HT-29 (cell line): Measurements from ENCODE around the gene CRACDL. TPM values are rescaled to one million over a fixed set of nuclear protein-coding genes. Genes with fewer than 3 reads are reported as not detected.

Experiments used
- DNase-seq: peaks from one replicate; pipeline ENCODE4 v3.0.0-alpha.2; 2015; ENCODE audit warnings: low spot score
- total RNA-seq: library from RNA; depleted of rRNA; stranded (reverse); fragments of >200 nt; shearing (Covaris generic); gene quantifications from 2 replicates; pipeline ENCODE4 v1.2.3, GENCODE V29; 2014

Gene CRACDL
- total RNA-seq, 1 experiment from 2014 or later, result 7.6 TPM

GRCh38 chr2:98859323-98859722 lies 76.7 kb downstream of the CRACDL start:
- DNase-seq, result no peak

GRCh38 chr2:98857001-98857400 lies 79.0 kb downstream of the CRACDL start:
- no peak for DNase-seq

DNA sequence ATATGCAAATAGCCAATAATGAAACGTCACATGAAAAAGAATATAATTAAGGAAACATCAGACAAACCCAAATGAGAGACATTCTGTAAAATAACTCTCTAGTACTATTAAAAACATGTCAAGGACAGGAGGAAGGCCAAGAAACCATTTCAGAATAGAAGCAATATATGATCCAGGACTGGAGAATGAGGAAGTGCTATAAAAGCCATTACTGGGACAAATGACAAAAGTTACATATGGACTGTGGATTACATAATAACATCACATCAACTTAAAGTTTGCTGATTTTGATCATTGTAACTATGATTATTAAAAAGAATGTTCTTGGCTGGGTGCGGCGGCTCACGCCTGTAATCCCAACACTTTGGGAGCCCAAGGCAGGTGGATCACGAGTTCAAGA lies 81.3 kb downstream of the CRACDL start:
- no peak for DNase-seq

GRCh38 chr2:98852932-98853331 lies 83.1 kb downstream of the CRACDL start:
- no peak for DNase-seq

DNA sequence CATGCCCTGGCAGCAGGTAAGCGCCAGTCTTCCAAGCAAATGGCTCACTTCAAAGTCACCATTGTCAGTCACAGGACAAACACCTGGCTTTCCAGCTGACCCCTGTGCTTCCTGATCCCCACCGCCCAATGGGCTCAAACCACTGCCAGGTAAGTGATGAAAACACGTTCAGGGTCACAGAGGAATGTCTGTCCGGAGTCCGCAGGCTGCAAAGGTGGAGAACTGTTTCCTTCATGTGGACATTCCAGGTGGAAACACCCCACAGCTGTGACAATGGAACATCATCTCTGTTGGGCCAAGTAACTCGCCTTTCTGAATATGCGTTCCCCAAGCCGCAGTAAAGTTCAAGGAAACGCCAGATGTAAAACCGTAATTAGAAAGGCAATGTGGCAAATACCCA lies 86.0 kb downstream of the CRACDL start:
- no peak for DNase-seq

- no peak for DNase-seq
These were observed 86.9 kb downstream of the CRACDL start for GRCh38 chr2:98849113-98849512.

GRCh38 chr2:98847853-98848252 lies 88.2 kb downstream of the CRACDL start:
- no peak for DNase-seq

DNA sequence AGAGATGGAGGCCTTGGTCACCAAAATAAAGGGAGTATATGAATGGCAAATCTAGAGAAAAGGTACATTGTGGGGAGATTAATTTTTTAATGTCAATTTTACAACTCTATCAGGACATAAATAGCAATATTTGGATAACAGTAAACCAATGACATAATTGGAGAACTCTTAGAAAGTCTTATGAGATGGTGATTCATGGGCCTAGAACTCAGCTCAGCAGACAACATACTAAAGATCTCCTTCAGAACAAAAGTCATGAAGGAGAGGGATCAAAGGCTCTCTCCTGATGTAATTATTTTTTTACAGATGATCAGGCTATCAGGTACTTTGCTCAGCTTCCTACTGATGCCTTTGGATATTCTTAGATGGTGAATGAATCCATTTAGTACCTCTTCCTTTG lies 90.0 kb downstream of the CRACDL start:
- no peak for DNase-seq

DNA sequence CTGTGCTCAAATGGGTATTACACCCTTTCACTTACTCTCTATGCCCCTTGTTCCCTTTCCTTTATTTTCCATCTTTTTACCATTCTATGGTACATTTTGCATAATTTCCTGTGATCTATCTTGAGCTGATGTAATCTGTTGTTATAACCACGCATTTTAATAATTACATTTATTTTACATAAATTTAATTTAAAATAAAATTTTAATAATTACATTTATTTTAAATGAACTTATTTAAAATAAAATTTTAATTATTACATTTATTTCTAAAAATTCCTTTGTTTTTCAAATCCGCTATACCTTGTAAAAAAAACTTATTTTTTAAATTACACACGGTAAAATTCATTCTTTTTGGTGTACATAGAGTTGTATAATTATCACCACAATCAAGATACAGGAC lies 93.9 kb downstream of the CRACDL start:
- DNase-seq, result no peak

GRCh38 chr2:98839292-98839691 lies 96.7 kb downstream of the CRACDL start:
- DNase-seq, result no peak

DNA sequence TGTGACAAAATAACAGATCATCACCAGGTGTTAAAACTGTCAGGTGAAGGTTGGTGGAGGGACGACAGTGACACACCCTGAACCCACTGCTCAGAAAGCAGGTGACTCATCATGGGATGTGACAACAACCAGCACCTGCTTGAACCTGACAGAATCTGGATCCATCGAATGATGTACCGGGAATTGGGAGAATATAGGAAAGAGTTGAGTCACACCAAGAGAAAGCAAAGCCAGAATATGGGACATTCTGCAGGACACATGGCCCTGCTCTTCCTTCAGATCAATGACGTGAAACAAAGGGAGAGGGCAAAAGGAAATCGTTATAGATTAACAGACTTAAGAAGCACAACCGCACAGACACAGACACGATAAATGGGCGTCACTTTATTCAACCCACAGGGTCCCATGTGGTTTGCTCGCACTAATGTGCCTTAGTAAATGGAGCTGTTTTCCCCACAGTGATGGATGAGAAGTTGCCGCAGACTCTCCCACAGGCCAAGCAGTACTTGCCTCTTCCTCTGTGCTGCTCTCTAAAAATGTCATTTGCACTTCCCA lies 100.1 kb downstream of the CRACDL start:
- DNase-seq, result no peak

GRCh38 chr2:98833917-98834263 lies 102.1 kb downstream of the CRACDL start:
- DNase-seq, result no peak

DNA sequence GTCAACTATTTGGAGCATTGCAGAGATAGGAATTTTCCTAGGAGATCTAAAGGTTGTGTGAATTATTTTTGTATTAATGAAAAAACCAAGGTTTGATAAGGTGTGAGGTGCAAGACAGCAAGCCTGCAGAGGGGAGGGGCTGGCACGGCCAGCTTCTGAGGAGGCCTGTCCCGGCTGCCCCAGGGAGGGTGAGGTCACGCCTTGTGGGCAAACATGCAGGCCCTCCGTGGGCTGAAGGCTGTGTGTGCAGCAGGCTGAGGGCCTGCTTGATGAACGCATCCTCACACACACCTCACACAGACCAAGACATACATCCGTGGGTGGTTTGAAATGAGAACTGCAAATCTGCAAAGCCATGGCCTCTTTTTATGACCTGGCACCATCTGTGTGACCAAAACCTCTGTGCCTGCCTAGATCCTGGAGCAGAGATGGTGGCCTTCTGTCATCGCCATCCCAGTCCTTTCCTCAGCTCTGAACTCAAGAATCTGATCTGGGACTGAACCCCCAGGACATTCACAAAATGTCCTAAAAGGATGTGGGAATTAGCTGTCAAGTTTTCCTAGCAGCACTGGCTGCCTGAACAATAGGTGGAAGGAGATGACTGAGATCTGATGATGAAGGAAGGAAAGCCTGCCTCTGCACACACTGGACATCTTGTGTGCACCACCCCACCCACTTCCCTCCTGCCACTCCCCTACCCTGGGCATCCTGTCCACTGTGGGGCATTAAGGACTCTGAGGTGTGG lies 102.7 kb downstream of the CRACDL start:
- DNase-seq, result no peak

DNA sequence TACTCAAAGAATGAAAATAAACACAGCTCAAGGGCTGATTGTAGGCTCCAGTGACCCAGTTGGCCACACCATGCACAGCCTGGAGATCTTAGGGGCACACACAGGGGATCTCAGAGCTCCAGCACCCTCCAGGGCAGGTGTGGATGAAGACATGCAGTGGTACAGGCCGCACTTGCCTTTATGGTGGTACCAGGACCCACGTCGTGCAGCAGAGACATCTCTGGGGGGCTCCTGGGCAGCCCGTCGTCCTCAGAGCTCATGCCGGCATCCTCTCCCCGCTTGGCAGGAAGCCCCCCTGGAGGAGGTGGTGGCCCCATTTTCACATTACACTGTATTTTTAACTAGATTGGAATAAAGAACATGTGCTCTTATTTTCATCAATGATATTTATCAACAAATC lies 103.9 kb downstream of the CRACDL start:
- no peak for DNase-seq

GRCh38 chr2:98830571-98831145 lies 105.4 kb downstream of the CRACDL start:
- no peak for DNase-seq

DNA sequence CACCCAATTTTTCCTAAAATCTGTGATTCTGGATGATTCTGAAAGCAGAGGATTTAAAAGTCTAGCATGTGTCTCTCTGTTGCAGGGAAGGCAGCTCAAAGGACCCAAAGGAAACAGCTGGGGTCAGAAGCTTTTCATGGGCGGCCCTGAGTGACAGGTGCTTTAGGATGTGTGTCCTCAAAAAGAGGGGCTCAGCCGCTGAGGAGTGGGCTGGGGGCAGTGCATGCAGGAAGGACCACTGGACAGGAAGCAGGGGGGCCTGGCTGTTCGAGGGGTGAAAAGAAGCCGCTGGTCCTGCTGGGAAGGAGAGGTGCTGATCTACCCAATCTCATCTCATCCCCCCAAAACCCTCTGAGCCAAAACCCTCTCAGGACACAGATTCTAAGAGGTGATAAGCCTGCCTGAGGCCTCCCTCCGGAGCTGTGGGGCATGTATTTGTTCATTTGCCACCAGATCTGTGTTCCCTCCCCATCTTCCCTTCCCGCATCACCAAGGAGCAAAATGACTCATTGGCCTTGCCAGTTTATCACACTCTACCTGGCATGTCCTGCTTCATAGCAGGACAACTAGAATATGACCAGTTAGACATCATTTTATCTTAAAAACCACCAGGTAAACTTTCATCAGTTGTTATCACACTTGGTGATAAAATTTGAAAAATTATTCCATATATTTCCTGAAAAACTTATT lies 106.3 kb downstream of the CRACDL start:
- DNase-seq, result no peak

DNA sequence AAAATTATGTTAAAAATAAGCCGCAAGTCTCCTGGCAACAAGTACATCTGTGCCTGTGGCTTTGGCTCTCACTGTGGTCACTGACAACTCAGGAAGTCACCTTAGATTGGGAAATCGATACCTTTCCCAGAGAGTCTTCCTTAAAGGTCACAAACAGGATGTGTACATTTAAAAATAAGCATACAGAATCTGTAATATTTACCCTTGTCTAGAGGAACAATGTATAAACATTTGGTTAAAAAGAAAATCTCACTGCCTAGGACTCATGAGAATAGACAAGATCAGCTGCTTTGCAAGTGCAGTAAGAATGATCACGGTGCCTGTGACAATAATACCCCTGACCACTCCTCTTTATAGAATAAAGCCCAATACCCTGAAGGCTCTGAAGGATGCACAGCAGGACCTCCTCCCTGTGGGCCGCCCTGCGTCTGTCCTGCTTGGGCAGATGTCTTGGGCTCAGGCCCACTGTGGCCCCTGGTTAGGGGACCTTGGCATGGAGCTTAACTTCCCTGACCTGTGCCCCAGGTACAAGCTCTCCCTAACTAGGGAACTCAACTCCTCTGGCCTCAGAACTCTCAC lies 107.1 kb downstream of the CRACDL start:
- peak; percentile 14 for DNase-seq

- no peak for DNase-seq
These were observed 107.7 kb downstream of the CRACDL start for GRCh38 chr2:98828369-98828744.

- DNase-seq, result no peak
These were observed 108.2 kb downstream of the CRACDL start for GRCh38 chr2:98827625-98828368.

- no peak for DNase-seq
These were observed 109.2 kb downstream of the CRACDL start for GRCh38 chr2:98826856-98827255.

DNA sequence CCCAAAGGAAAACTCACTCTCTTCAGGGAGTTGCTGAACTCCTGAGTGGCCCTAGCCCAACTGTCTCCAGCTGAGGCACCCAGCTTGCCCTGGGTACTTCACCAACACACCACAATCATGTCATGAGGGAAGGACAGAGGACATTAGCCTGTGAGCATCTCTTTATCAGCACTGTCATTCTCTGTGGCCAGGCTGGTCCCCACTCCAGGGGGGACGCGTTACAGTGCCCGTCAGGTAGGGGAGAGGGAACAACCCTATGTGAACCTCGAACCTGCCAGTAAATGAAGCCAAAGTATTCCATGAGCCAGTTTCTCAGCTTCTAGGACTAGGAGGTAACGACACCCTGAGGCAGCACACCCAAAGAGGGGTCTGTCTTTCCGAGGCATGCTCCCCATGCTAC lies 110.2 kb downstream of the CRACDL start:
- no peak for DNase-seq

DNA sequence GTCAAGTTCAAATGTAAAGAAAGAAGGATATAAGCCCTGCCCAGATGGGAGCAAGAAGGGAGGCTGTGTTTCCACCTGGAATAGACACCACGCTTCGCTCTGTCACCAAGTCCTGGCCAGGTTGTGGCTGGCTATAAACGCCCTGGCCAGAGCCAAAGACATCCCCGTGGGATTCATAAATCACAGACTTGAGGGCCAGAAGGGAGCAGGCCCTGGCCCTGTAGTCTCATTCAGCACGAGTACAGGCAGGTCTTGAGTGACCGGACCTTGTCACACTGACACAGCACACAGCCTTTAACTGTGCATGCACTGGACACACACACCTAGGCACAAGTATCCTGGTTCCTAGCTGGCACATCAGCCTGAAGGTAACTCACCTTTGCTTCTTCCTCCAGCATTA lies 110.6 kb downstream of the CRACDL start:
- no peak for DNase-seq
